NCI-H345 (cell line): ENCODE data around the gene NLRP10.
"Not testable (repeated sequence)": the region's sequence is repeated elsewhere in the genome, so short reads cannot be mapped to it uniquely, and the experiment has no call there.

Source experiments
- DNase-seq: peaks from one replicate; lab custom pipeline; 2025; lab: John Stamatoyannopoulos, UW

Gene NLRP10, protein sequence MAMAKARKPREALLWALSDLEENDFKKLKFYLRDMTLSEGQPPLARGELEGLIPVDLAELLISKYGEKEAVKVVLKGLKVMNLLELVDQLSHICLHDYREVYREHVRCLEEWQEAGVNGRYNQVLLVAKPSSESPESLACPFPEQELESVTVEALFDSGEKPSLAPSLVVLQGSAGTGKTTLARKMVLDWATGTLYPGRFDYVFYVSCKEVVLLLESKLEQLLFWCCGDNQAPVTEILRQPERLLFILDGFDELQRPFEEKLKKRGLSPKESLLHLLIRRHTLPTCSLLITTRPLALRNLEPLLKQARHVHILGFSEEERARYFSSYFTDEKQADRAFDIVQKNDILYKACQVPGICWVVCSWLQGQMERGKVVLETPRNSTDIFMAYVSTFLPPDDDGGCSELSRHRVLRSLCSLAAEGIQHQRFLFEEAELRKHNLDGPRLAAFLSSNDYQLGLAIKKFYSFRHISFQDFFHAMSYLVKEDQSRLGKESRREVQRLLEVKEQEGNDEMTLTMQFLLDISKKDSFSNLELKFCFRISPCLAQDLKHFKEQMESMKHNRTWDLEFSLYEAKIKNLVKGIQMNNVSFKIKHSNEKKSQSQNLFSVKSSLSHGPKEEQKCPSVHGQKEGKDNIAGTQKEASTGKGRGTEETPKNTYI

DNA sequence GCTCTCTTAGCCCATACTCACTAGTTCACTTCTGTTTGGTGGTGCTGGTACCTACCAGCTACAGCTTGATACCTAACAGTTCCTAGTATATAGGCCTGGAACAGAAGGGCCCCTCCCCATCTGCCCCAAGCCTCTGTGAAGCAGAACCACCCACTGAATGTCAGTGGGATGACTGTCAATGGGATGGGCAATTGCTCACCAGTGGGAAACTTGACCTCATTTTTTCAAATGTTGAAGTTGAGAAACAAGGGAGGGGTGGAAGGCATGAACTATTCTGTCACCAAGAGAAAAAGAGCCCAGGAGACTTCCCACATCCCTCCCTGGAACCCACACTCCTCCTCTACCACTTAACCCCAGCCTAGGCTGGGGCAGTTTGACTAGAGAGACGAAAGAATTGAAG is at the start of gene NLRP10:
TSS of gene NLRP10 (minus strand) at position 62 of the 400 bp plus-strand sequence. CDS start 1,952 bp downstream, outside the sequence.
- DNase-seq, result no peak

DNA sequence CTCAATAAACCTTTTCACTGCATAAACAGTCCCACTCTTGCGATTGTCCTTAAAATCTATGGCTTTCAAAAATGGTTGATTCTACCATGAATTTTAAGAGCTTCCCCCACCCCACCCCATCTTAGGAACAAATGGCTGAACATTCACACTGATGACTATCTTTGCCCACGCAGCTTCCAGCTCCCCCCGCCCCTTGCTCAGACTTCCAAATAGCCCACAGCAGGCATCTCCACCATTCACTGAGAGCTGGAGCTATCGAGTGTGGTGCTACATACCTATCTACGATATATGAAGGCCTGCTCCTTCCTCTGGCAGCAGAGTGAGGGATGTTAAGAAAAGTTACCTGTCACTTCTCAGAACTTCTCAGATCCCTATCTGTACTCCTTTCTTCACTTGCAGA is 48.6 kb upstream of the NLRP10 start:
- DNase-seq, result no peak

DNA sequence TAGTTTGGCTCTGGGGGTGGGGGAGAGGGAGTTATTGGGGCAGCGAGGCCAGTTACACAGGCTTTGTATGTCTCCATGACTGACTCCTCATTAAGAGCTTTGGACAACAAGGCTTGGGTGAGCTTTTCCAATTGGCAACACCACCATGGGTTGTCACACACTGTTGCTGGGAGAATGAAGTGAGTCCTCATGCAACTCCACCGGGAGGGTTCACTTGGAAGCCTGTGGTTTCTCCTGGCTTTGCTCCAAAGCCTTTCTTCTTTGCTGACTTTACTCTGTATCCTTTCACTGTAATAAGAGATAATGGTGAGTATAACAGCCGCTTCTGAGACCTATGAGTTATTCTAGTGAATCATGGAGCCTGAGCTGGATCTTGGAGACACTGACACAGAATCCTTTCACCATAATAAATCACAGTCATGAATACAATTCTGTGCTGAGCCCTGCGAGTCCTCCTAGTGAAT is 46.8 kb upstream of the NLRP10 start:
- no peak for DNase-seq

DNA sequence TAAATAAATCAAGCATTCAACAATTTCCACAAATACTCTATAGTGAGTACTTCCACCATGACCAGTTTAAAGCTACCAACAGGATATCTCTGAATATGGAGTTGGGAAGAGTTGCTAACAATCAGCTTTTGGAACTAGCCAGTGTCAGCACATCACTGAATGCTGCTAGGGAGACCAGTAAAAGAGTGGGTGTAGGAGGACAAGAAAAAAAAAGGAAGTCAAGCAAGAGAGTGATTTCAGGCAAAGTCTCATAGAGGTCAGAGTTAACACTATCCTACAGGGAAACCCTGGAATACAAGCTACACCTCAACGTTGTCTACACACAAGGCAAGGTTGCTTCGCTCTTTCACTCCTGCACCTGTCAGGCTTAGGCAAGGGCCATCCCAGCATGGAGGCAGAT is 46.1 kb upstream of the NLRP10 start:
- DNase-seq, result no peak

DNA sequence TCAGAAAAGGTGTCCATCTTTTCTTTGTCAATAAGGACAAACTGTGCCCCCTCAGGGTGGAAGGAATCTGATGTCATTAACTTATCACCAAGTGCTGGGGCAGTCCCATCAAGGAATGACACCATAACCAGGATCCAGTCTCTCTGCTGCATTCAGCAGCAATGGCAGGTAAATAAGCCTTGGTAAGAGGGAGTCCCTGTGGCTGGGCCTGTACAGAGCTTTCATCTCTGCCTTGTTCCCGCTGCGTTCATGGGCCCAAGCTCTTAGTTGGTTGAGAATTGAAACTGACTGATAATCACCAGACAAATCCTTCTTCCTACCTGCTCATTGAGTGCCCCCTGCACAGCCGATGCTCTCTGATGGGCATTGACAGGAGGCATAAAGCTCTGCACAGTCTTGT is 44.6 kb upstream of the NLRP10 start:
- DNase-seq, result no peak

DNA sequence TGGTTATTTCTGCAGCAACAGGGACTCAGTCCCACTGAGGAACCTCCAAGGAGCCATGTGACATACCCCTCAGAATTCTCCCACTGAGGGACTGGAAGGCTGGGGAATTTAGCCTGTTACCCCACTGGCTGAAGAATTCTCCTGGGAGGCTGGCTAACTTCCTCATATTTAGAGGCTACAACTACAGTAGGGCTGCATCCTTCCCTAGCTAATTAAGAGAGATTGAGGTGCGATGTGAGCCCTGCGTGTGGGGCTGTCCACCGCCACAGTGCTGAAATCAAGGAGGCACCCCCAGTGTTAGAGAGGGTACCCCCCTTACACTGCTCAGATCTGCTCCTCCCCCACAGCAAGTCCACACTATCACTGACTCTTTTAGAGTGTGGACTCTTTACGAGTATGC is 43.0 kb upstream of the NLRP10 start:
- no peak for DNase-seq

DNA sequence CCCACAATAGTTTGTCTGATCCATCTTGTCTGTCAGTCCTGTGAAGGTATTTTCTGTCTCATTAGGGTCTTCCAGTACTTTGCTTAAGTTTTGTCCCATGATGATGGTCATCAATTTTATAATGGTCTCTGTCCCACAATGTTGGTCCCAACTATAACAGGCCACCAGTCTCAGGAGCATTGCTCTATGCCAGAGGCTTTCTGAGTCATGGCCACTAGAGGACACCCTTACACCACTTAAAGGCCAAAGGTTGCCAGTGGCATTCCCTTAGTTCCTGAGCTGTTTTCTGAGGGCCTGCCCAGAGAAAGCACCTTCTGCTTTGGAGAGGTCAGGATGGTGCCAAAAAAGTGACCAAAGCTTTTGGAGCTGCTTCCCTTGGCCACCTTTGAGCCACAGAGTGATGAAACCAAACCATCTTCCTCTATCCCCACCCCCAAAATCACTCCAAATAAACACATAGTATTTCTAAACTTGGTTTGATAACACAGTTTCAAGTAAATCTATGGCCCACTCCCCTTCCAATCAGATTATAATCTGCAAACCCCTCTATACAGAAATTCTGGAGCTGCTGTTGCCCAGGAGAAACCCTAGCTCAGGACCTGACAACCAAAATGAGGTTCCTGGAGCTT is 41.2 kb upstream of the NLRP10 start:
- DNase-seq, result peak; percentile 69

DNA sequence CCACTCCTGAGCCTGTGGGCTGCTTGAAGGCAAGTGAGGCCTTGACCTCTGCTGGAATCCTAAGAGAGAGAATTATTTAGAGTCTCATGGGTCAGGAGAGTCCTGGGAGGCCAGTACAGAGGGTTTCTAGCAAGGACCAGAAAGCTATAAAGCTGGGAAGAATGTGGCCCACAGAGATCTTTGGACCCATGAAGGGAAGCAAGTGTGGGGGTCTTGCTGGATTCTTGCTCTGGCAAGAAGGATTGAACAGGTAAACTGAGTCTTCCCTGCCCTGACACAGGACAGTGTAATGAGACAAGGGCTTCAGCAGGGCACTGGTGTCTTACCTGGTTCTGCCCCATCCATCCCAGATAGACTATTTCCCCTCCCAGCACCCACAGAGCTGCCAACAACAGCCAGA is 40.3 kb upstream of the NLRP10 start:
- DNase-seq, result no peak

DNA sequence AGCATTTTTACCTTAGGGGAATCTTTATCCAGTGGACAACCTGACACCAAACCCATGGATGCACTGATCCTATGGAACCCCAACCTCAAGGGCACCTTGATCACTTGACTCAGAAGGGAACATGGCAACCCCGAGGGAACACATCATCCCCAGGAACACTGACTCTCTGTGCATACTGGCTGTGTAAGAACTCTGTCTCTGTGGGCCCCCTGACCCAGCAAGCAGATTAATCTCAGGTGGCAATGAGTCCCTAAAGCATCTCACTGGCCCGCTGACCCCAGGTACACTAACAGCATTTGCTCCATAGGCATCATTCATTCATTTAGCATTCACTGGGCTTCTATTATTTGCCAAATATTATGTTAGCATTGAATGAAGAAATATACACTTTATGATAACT is 38.8 kb upstream of the NLRP10 start:
- DNase-seq, result no peak

DNA sequence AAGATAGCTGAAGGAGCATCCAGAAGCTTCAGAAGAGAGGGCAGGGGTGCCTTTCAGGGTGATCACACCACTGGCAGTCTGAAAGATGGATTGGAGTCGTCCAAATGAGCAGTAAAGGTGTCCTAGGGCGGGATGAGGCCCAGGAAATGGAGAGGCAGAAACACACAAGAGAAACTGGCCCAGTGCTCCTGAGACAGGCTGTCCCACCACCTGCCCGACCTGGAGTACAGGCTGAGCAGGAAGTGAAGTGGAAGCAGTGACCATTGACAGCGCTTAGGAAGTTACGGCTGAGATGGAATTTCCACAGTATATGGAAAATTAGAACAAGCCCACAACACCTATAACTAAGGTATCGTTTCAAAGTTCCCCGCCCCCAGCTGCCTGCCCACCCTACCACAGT is 37.9 kb upstream of the NLRP10 start:
- DNase-seq, result no peak

DNA sequence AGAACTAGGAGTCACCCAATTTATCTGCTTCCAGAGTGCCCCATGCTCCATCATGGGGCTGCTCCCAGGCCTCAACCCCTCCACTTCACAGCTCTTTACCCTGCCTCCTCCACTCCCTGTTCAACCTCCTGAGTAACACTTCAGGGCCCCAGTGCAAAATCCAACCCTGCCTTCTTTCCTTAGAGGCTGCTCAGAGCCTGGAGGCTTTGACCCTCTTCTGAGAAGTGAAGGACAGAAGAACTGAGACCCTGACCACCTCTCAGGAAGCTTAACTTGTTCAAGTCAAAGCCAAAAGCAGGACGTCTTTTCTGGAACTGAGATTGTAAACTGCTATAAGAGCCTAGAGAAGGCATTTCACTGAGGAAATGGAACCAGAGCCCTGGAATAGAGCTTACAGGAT is 37.4 kb upstream of the NLRP10 start:
- DNase-seq, result no peak

DNA sequence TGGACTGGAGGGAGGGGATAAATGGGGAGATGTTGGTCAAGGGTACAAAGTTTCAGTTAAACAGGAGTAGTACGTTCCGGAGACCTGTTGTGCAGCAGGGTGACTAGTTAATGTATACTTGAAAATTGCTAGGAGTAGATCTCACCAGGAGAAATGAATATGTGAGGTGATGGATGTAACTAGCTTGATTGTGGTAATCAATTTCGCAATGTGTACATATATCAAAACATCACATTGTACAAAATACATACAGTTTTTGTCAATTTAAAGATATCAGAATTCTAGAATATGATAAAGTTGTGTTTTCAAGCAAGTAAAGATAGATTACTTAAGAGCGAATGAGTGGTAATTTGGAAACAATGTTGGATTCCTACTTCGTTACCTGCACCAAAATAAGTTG is 35.1 kb upstream of the NLRP10 start:
- no peak for DNase-seq

DNA sequence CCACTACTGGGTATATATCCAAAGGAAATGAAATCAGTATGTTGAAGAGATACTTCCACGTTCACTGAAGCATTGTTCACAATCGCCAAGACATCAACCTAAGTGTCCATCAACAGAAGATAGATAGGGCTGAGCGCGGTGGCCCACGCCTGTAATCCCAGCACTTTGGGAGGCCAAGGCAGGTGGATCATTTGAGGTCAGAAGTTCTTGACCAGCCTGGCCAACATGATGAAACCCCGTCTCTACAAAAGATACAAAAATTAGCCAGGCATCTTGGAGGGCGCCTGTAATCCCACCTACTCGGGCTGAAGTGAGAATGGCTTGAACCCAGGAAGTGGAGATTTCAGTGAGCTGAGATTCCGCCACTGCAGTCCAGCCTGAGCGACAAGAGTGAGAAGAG is 34.5 kb upstream of the NLRP10 start:
- no peak for DNase-seq

DNA sequence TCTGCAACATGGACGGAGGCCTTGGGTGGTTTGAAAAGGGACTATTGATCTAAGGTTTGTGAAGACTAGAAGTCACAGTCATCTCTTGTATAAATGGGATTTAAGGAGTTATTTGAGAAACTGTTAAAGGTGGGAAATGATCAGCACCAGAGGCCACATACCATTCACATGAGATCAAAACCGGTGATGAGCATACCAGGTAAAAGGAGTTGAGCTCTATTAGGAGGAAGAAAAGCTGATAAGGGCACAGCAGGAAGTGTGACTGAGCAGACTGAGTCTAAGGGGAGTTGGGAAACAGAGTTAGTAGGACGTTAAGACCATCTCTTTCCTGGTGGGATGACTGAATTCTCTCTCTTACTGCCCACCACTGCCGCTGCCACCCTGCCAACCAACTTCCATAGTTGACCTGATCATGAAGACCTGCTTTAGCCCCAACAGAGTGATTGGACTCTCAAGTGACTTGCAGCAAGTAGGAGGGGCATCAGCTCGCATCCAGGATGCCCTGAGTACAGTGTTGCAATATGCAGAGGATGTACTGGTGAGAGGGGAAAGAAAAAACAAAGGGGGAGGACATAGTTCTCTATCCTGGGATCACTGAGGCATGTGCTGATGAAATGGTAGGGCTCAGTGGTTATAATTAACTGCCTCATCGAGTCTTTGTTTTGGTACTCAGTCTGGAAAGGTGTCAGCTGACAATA is 29.5 kb upstream of the NLRP10 start:
- DNase-seq, result no peak

DNA sequence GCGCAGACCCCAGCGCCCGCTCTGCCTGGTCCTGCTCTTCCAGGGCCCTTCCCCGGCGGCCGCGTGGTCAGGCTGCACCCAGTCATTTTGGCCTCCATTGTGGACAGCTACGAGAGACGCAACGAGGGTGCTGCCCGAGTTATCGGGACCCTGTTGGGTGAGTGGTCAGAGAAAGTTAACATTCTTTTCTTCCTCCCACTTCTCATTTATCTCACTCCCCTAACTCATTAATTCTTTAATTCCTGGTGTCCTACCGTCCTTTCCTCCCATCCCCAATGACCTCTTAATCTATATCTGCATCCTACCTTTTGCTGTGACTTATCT is 22.3 kb upstream of the NLRP10 start:
- not testable (repeated sequence) for DNase-seq

DNA sequence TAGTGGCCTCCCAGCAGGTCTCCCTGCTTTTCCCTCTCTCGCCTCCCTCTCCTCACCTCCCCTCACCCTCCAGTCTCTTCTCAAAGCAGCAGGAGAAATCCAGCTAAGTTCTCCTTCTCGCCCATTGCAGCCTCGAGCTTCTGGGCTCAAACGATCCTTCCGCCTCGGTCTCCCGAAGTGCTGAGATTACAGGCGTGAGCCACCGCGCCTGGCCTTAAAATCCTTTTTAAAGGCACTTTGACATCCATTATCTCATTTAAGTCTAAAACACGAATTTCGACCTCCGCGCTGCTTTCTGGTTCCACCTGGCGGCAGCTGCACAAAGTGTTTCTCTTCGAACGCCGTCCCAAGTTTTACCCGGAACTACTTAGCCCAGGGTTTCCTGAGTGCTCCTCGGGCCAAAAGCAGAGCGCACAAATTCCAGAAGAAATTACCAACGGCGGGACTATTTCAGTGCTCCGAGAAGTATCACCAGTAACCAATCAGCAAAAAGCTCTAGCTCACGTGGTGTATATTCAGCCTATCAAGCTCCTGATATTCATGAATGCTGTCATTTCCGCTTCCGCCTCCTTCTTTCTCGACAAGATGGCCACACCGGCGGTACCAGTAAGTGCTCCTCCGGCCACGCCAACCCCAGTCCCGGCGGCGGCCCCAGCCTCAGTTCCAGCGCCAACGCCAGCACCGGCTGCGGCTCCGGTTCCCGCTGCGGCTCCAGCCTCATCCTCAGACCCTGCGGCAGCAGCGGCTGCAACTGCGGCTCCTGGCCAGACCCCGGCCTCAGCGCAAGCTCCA is 21.7 kb upstream of the NLRP10 start, which contains the start of gene EIF3F:
TSS of gene EIF3F (plus strand) at position 570 of the 792 bp plus-strand sequence. CDS start at position 586, 16 bp downstream.
- peak; percentile 100 for DNase-seq

DNA sequence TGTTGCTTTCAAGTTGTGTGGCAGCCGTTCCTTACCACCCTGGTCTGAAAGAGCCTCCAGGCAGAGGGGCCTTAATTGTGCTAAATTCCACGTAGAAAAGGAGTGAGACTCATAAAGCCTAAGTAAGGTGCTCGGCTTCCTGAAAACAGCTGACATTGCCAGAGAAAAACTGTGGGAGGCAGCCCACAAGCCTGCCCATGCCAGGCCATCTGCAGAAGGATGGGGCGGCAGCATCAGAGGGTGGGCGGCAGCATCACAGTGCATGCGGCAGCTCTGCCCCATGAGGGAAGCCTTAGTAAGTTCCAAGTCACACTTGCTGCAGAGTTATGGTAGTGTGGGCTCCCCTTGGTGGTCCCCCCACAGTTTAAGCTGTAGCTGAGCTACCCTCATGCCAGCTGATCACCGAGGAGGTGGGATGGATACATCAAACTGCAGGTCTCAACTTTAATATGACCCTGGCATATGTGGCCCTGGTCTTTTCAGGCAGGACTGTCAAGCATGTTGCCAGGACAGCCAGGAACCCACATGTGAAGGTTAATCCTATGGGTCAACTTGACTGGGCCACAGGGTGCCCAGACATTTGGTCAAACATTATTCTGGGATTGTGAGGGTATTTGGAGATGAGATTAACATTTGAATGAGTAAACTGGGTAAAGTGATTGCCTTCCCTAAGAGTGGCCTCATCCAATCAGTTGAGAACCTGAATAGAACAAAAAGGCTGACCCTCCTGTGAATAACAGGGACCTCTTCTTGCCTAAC is 18.8 kb upstream of the NLRP10 start:
- no peak for DNase-seq

DNA sequence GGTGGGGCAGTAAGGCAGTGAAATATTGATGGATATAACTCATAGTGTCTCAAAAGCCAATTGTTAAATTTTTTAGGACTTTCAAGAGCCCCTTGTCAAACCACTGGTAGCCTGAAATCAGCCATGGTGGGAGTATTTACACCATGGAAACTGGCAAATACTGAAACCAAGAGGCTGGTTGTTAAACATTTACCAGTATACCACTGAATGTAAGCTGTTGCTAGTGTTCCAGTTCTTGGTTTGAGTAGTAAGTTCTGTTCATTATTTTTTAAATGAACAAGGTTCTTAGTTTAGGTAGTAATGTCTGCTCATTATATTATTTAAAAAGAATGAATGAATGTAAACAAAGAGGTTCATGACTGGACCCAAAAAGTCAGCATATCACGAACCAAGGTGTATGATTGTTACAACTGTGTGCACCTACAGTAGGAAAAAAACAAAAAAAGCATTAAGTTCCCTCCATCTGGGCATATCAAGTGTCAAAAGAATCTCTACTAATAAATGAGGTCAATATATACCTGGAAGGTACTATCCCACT is 17.4 kb upstream of the NLRP10 start:
- no peak for DNase-seq

DNA sequence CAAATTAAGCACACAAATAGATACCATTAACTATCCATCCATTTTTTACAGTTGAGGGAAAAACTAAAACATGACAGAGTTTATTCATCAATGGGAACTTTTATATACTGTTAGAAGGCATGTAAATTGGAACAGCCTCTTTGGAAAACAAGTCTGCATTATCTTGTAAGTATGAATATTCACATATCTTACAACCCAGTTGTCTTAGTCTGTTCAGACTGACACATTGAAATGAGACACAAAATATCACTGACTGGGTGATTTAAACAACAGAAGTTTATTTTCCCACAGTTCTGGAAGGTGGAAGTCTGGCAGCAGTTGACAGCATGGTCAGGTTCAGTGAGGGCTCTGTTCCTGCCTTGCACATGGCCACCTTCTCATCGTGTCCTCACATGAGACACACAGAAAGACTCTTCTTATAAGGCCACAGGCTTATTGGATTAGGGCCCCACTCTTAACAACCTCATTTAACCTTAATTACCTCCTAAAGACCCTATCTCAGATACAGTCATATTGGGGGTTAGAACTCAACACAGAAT is 16.4 kb upstream of the NLRP10 start:
- no peak for DNase-seq

DNA sequence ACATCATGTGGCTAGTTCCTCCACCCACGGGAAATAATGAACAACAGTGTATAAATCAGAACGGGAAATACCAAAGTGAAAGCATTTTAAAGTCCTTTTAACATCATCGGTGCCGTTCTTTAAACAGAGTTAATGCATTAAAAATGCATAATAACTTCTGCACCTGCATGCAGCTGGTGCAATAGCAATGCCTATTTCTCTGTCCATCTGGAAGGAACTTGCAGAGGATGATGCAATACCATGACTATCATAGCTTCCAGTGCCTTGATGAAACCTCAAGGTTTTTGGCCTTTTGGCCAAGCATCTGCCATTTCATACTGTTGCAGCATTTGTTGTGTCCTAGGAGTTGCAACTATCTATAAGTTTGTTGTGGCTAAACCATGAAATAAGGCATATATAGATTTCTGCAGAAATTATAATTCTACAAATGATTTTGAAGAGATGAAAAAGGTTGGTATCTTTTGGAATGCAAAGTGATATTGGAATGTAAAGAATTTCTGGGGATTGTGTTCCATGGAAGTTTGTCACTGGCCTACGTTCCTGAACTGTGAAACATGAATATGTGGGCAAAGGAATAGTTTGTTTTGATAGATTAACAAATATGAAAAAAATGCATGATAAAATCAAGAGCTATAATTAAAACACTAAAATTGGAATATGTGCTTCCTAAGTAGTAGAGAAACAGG is 12.1 kb upstream of the NLRP10 start:
- DNase-seq, result no peak
